NCI-H1436 (cell line): Measurements from ENCODE around the gene FAM13B.
"Not testable (repeated sequence)": the region's sequence is repeated elsewhere in the genome, so short reads cannot be mapped to it uniquely, and the experiment has no call there.

ENCODE experiments used
- DNase-seq: peaks from one replicate; lab custom pipeline; 2025; lab: John Stamatoyannopoulos, UW

Gene FAM13B

GRCh38 chr5:137960819-137961218, 72.1 kb downstream of the FAM13B start:
- no peak for DNase-seq

- DNase-seq: no peak
Observed at GRCh38 chr5:137960141-137960540, 72.7 kb downstream of the FAM13B start.

GRCh38 chr5:137959488-137959887, 73.4 kb downstream of the FAM13B start:
- no peak for DNase-seq

- no peak for DNase-seq
Observed at GRCh38 chr5:137957948-137958347, 74.9 kb downstream of the FAM13B start.

GRCh38 chr5:137954131-137954879, 78.6 kb downstream of the FAM13B start:
- no peak for DNase-seq

GRCh38 chr5:137945825-137946224, 87.1 kb downstream of the FAM13B start:
- no peak for DNase-seq

- DNase-seq: not testable (repeated sequence)
Observed at GRCh38 chr5:137944280-137944679, 88.6 kb downstream of the FAM13B start.

GRCh38 chr5:137939331-137939730, 93.5 kb downstream of the FAM13B start:
- DNase-seq: no peak

- DNase-seq: no peak
Observed at GRCh38 chr5:137938751-137939143, 94.1 kb downstream of the FAM13B start.

- DNase-seq: no peak
Observed at GRCh38 chr5:137937994-137938750, 94.7 kb downstream of the FAM13B start.

- DNase-seq: no peak
Observed at GRCh38 chr5:137935694-137936093, 97.2 kb downstream of the FAM13B start.

GRCh38 chr5:137935190-137935589, 97.7 kb downstream of the FAM13B start:
- DNase-seq: no peak

- no peak for DNase-seq
Observed at GRCh38 chr5:137933491-137933911, 99.4 kb downstream of the FAM13B start.

GRCh38 chr5:137932800-137933199, 100.1 kb downstream of the FAM13B start:
- DNase-seq: no peak

- no peak for DNase-seq
Observed at GRCh38 chr5:137923856-137924255, 109.0 kb downstream of the FAM13B start.

- DNase-seq: no peak
Observed at GRCh38 chr5:137921931-137922330, 110.9 kb downstream of the FAM13B start.

- DNase-seq: no peak
Observed at GRCh38 chr5:137916923-137917322, 116.0 kb downstream of the FAM13B start.

GRCh38 chr5:137914758-137915157, 118.1 kb downstream of the FAM13B start:
- DNase-seq: no peak

GRCh38 chr5:137902408-137903133, 130.3 kb downstream of the FAM13B start:
- no peak for DNase-seq

GRCh38 chr5:137901011-137901817, 131.7 kb downstream of the FAM13B start:
- no peak for DNase-seq

GRCh38 chr5:137899493-137899892, 133.4 kb downstream of the FAM13B start:
- no peak for DNase-seq

- DNase-seq: no peak
Observed at GRCh38 chr5:137896560-137896959, 136.3 kb downstream of the FAM13B start.
